A673 (cell line): Measurements from ENCODE around the gene ADAMTSL1. TPM values are rescaled to one million over a fixed set of nuclear protein-coding genes. Genes with fewer than 3 reads are reported as not detected.

Experiments used
- BruUV-seq: library from RNA; stranded (reverse); fragments of 400-500 nt; replicated peaks from 2 replicates; lab custom pipeline; 2021; lab: Mats Ljungman, UMichigan
- CTCF ChIA-PET: fragments of 300-600 bp; sonication (Branson Sonifier 250); formaldehyde crosslinking; loops from one replicate; lab custom pipeline; 2022; ENCODE audit warnings: antibody characterized with exemption; lab: Charles Lee
- POLR2A ChIA-PET: fragments of 300-600 bp; sonication (Branson Sonifier 250); formaldehyde crosslinking; loops from one replicate; lab custom pipeline; 2022; ENCODE audit warnings: antibody characterized with exemption; ENCODE audit not compliant: low non-redundant PET; lab: Charles Lee
- DNase-seq: peaks from one replicate; pipeline ENCODE4 v3.0.0-alpha.2; 2015; ENCODE audit warnings: low spot score
- H3K27ac ChIP-seq: fragments of 200-600 bp; sonication (generic); 2 replicates; pipeline ENCODE4 v1.5.1; 2016; ENCODE audit warnings: mixed run types, low read depth, mild to moderate bottlenecking, mixed read lengths, antibody characterized with exemption, low read length; ENCODE audit not compliant: poor library complexity, severe bottlenecking
- H3K27me3 ChIP-seq: fragments of 200-600 bp; sonication (generic); replicated peaks from 2 replicates; pipeline ENCODE4 v1.6.1; 2017; ENCODE audit warnings: mixed run types, low read depth, mild to moderate bottlenecking, mixed read lengths, antibody characterized with exemption, low read length; ENCODE audit not compliant: insufficient read depth, poor library complexity
- H3K36me3 ChIP-seq: fragments of 200-600 bp; sonication (generic); 2 replicates; pipeline ENCODE4 v1.6.1; 2016; ENCODE audit warnings: mixed run types, mild to moderate bottlenecking, mixed read lengths, antibody characterized with exemption, low read length; ENCODE audit not compliant: insufficient read depth, poor library complexity, severe bottlenecking
- H3K4me1 ChIP-seq: fragments of 200-600 bp; sonication (generic); 2 replicates; pipeline ENCODE4 v1.6.1; 2017; ENCODE audit warnings: mixed run types, mild to moderate bottlenecking, mixed read lengths, antibody characterized with exemption, low read length; ENCODE audit not compliant: insufficient read depth, poor library complexity, severe bottlenecking
- H3K4me3 ChIP-seq: fragments of 200-600 bp; sonication (generic); 2 replicates; pipeline ENCODE4 v1.5.1; 2016; ENCODE audit warnings: low read depth, mixed run types, mild to moderate bottlenecking, mixed read lengths, low read length; ENCODE audit not compliant: poor library complexity, severe bottlenecking
- H3K9me3 ChIP-seq: fragments of 200-600 bp; sonication (generic); 2 replicates; pipeline ENCODE4 v1.6.1; 2016; ENCODE audit warnings: mixed run types, low read depth, mild to moderate bottlenecking, mixed read lengths, antibody characterized with exemption, low read length; ENCODE audit not compliant: poor library complexity, severe bottlenecking
- EZH2 ChIP-seq: fragments of 200-600 bp; sonication (generic); IDR thresholded peaks from 2 replicates; pipeline ENCODE4 v1.6.1; 2017; ENCODE audit warnings: borderline replicate concordance, low read depth, mild to moderate bottlenecking, mixed read lengths, antibody characterized with exemption, low read length; ENCODE audit not compliant: poor library complexity, severe bottlenecking
- intact Hi-C: fragments of 100-400 bp; cut with micrococcal nuclease; formaldehyde crosslinking; loops from one replicate; pipeline ENCODE4 v1.10.0; 2022; ENCODE audit not compliant: unreplicated experiment
- total RNA-seq: library from RNA; stranded (reverse); gene quantifications from 2 replicates; pipeline ENCODE4 v1.2.3, GENCODE V29; 2021
- TF ChIP-seq, protein P1 (sequence below): fragments of 300-800, 200-600 bp; sonication (generic); conservative IDR thresholded peaks from 2 replicates; pipeline ENCODE4 v1.5.1; 2017; ENCODE audit warnings: low read depth, mild to moderate bottlenecking, antibody characterized with exemption, low read length, moderate library complexity, mixed read lengths

ADAMTSL1 gene
- total RNA-seq, 1 experiment from 2014 or later = not detected

DNA sequence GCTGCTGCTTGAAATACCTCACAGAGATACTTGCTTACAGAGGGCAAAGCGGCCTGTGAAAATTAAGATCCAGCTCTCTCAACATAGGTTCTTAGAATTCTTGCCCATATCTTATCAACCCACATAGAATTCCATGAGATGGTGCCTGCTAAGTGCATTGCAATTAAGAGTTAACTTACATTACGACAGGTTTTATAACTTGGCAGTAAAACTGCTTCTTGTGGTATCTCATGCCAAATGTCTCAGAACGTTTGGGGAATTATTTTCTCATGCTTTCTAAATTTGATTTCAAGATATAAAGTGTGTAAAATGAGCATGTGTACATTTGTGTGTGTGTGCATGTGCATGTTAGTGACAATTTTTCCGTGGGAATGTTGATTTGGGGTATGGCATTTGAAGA lies 297.8 kb downstream of the ADAMTSL1 start:
- no peak overlapping the region for H3K27ac ChIP-seq
- TF ChIP-seq EZH2 = no peak
- TF ChIP-seq, protein P1, sequence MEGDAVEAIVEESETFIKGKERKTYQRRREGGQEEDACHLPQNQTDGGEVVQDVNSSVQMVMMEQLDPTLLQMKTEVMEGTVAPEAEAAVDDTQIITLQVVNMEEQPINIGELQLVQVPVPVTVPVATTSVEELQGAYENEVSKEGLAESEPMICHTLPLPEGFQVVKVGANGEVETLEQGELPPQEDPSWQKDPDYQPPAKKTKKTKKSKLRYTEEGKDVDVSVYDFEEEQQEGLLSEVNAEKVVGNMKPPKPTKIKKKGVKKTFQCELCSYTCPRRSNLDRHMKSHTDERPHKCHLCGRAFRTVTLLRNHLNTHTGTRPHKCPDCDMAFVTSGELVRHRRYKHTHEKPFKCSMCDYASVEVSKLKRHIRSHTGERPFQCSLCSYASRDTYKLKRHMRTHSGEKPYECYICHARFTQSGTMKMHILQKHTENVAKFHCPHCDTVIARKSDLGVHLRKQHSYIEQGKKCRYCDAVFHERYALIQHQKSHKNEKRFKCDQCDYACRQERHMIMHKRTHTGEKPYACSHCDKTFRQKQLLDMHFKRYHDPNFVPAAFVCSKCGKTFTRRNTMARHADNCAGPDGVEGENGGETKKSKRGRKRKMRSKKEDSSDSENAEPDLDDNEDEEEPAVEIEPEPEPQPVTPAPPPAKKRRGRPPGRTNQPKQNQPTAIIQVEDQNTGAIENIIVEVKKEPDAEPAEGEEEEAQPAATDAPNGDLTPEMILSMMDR = no peak
- BruUV-seq = no TSS peak
- no peaks in the 10 kb centered on the region for H3K27me3 ChIP-seq
- H3K9me3 ChIP-seq = no peaks in the 10 kb centered on the region
- H3K36me3 ChIP-seq = no peaks in the 10 kb centered on the region
- intact Hi-C loops = no loop called here
- DNase-seq = no peak
- POLR2A ChIA-PET = no interaction called here
- H3K4me1 ChIP-seq = no peaks in the 10 kb centered on the region
- no peak overlapping the region for H3K4me3 ChIP-seq
- CTCF ChIA-PET = no interaction called here

- Histone ChIP-seq H3K36me3 (no peaks in the 10 kb centered on the region), H3K4me3 (no peak overlapping the region), H3K4me1 (no peaks in the 10 kb centered on the region), H3K27me3 (no peaks in the 10 kb centered on the region), H3K27ac (no peak overlapping the region), H3K9me3 (no peaks in the 10 kb centered on the region)
- POLR2A ChIA-PET = no interaction called here
- DNase-seq = no peak
- BruUV-seq = no TSS peak
- CTCF ChIA-PET = no interaction called here
- intact Hi-C loops = no loop called here
- TF ChIP-seq, protein P1 = no peak
- TF ChIP-seq EZH2 = no peak
These were observed 301.3 kb downstream of the ADAMTSL1 start for GRCh38 chr9:18775241-18775640.

DNA sequence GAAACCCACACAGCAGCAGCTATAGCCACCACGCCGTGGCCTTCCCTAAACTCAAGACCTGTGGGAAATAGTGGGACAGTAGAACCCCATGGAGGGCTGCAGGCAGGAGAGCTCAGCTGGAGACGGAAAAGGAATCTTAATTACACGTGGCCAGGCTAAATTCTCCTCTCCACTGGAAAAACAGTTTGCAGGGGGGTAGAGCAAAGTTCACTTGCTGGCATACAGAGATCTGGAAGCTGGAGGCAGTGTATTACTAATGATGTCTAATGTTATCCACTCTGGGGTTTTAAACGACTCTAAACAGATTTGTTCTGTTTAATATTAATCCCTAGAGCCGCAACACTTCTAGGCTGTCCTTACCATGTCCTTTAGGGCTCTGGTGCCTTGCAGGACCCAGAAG lies 302.0 kb downstream of the ADAMTSL1 start:
- no peak overlapping the region for H3K27ac ChIP-seq
- intact Hi-C loops = no loop called here
- no peaks in the 10 kb centered on the region for H3K9me3 ChIP-seq
- no peaks in the 10 kb centered on the region for H3K27me3 ChIP-seq
- DNase-seq = no peak
- H3K36me3 ChIP-seq = no peaks in the 10 kb centered on the region
- ChIA-PET CTCF (no interaction called here), POLR2A (no interaction called here)
- H3K4me1 ChIP-seq = no peaks in the 10 kb centered on the region
- BruUV-seq = no TSS peak
- TF ChIP-seq EZH2 = no peak
- TF ChIP-seq, protein P1 = no peak
- H3K4me3 ChIP-seq = no peak overlapping the region
